GM19099 (cell line): ENCODE results near the gene IRF1.

Experiments used
- POLR2A ChIP-seq: IDR thresholded peaks from 3 replicates; pipeline ENCODE4 v1.6.1; 2011; ENCODE audit warnings: low read depth; ENCODE audit not compliant: insufficient read length; ENCODE audit errors: extremely low read depth

The IRF1 gene

DNA sequence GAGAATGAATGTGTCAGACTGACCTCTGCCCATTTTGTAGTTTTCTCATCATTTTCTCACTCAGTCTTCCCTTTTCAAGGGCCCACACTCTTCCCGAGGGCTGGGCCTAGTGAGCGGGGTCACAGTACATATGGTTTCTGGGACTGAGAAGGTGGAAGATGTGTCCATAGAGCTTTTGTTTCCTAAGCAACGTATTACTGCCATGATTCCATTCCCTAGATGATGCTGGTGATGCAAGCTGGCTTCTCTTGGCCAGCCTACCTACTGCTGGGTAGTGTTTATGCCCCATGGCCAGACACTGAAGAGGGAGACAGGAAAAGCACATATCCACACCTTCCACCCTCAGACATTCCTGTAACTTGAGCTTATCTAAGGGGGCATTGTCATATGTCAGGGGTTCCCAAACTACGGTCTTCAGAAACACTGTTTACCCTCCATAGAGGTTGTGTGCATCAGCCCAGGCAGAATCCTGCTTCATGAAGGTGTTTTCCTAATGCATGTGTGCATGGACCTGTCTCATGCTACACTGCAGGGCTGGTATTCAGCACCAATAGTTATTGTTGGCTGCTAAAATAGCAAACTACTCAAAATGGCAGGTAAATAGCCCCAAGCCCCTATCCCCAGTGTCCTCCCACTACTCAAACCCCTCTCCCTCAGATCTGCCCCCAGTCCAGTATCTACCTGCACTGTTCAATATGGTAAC is 9.5 kb downstream of the IRF1 start:
- peak; percentile 57 for TF ChIP-seq POLR2A

DNA sequence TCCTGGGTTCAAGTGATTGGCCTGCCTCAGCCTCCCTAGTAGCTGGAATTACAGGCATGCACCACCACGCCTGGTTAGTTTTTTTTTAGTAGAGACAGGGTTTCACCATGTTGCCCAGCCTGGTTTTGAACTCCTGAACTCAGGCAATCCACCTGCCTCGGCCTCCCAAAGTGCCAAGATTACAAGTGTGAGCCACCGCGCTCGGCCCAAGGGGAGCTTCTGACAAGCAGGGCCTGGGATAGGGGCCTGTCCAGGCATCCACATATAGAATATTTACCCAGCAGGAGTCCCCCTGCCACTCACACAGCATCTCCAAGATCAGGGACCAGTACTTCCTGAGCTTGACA is 10.1 kb downstream of the IRF1 start:
- TF ChIP-seq POLR2A = no peak

DNA sequence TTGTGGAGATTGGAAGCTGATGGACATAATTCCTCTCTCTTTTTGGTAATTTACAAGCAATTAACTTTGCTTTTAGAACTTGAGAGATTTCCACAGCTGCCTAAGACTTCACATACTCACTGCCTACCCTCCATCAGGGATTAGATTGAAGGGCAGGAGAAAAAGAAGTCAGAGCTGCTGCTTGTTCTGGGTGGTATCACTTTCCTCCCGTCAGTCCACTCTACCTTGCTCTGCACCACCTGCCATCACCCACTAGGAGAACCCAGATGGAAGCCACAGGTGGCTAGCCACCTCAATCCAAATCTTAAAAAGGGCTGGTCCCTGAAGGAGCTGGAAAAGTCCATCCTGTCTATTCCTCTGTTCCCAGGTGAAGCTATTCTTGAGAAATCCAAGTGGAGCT is 10.5 kb downstream of the IRF1 start:
- TF ChIP-seq POLR2A = no peak

DNA sequence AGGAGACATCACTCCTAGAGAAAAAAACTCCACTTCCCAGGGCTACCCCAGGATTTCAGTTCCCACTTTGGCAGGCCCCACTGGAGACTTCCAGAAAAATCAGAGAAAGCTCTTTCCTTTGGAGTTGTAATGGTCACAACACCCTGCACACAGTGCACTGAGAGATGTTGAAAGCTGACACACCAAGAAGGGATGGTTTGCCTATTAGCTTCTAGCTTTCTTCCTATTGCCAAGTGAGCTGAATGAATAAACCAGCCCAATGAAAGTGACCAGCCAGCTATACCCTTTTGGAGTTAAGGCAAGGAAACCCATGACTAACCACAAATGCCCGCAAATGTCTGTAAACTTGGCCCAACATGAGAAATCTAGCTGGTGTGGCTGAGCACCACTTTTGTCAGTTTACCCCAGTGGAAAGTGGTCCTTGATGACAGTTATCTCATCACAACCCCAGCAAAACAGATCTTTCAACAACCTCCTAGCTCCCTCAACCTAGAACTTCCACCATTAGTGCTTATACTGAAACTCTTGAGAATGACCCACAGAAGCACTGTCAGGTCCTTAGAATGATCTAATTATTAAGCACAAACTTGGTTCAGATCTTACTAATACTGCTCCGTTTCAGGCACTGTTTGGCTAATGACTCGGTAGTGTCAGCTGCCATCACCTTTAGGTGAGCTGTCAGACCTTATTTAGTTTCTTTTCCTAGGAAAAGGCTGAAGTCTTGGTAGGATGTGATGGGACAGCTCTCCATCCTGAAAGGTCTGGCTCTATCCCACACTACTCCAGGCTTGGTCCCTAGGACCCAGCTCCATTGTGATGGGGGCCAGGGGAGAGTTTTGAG is 11.2 kb downstream of the IRF1 start:
- TF ChIP-seq POLR2A = peak; percentile 15

DNA sequence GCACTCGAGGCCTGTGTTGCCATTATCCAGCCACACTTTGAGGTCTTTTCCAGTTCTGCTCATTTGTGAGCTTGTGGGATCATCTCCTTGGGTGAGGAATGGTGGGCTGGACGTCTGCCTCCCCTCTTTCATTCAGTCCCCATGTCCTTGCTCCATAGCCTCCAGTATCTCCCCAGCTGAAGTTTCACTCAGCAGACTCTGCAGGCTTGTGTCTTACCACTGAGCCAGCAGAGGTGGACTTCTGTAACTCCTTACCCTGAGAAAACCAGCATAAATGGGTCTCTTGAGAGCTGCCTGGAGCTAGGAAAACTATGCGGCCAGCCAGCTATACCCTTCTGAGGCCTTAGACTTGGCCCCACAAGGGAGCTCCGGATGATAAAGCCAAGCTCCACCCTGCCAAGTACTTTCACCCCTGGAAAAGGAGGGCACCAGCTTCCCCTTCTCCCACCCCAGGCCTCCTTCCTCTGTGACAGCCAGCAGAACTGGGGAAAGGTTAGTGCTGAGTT is 12.2 kb downstream of the IRF1 start:
- TF ChIP-seq POLR2A = no peak

DNA sequence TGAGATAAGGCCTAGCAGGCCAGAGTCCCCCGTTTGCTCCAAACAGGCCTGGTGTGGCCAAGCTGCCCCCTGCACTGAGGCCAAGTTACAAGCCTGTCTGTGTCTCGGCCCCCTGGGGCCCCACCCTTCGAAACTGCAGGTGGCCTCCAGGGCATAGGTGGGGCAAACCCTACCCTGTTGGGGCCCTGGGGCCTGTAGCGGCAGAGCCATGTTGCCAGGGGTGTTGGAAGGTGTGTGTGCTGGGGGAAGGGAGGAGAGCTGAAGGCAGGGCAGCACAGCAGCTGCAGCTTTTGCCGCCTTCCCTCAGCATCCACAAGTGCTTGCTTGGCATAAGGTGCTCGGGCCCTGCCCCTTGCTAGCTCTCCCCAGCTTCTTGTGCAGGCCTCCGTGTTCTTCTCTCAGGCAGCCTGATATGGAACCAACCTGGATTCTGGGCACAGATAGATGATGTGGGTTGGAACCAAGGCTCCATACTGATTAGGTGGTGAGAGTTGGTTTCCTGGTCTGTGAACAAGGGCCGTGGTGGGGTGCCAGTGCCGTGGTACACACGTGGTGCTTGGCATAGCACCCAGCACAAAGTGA is 12.7 kb downstream of the IRF1 start:
- TF ChIP-seq POLR2A = no peak

DNA sequence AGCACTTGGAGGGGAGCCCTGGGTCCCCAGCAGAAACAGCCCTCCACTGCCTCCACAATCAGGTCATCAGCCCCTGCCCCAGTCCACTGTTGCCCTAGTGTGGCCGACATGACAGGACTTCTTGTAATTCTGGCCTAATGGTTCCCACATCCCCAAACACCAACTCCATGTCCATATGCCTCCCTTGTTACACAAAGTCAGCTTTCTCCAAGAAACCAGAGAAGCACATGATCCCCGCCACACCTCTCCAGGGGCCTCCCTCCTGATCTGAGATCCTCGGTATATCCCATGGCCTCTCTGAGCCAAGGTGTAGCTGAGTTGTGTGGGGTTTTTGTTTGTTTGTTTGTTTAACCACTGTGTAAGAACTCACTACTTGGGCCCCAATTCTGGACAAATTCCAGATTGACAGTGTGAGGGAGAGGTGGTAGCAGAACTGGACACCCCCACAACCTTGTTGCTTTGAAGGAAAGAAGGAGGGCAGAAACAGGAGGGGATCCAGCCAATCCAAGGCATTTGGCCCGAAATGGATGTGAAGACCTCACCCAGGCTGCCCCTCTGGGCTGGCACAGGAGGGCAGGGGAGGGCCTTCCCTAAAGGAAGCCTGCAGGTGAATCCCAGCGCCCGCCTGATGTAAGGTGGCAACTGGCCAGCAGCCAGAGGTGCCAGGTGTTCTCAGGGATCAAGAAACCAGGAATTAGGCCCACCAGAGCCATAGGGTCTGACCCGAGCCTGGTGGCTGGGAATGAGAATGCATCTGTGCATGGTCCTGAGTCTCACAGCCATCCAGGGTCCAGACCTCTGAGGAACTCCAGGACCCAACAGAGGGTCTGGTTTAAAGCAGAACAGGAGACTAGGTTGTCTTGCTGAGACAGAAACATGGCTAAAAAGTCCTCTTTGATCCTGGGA is 13.4 kb downstream of the IRF1 start:
- TF ChIP-seq POLR2A = no peak

DNA sequence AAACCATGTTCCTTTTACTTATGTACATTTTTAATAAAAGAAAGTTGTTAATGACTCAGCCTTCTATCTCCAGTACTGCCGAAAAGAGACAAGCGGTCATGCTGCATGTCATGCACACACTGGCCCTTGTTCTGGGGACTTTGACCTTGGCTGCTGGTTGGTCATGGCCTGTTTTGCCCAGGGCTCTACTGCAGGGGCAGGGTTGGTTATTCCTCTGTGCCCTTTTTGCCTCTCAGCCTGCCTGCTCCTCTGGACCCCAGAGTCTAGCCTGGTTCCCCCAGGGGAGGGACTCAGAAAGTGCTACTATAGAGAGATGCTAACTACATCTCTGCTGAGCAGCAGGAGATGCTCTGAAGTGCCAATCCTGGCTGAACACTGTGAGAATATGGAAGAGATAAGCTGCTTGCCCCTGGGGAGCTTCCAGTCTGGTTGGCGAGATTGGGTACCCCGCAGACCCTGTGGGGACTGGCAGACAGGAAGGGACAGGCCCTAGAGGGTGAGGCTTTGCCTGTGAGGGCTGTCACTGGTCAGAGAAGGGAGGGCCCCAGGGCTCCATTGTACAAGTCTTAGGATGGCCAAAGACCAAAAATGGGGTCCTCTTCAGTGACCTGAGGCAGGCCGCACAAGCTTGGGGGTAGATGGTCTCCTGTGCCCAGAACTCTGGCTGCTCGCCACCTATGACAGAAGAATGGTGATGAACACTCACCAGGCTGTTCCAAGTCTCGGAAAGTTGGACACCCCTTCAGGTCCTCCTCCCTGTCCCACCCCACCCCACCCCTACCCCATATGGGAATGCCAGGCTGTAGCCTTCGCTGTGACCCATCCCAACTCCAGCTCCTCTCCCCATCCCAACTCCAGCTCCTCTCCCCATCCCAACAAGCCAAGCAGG is 14.3 kb downstream of the IRF1 start:
- no peak for TF ChIP-seq POLR2A

DNA sequence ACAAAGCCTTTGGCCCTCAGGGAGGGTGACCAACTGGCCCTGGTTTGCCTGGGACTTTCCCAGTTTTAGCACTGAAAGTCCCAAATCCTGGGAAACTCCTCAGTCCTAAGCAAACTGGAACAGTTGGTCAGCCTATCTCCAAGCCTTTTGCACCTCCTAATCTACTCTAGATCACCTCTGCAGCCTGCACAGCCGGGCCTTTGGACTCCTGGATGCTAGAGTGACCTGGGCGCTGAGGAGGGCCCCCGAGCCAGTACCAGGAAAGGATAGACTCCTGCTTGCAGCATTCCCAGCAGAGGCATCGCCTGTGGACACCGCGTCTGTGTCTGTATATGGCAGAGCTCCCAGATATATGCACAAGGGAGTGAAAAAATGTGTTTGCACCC is 15.1 kb downstream of the IRF1 start:
- TF ChIP-seq POLR2A = no peak

DNA sequence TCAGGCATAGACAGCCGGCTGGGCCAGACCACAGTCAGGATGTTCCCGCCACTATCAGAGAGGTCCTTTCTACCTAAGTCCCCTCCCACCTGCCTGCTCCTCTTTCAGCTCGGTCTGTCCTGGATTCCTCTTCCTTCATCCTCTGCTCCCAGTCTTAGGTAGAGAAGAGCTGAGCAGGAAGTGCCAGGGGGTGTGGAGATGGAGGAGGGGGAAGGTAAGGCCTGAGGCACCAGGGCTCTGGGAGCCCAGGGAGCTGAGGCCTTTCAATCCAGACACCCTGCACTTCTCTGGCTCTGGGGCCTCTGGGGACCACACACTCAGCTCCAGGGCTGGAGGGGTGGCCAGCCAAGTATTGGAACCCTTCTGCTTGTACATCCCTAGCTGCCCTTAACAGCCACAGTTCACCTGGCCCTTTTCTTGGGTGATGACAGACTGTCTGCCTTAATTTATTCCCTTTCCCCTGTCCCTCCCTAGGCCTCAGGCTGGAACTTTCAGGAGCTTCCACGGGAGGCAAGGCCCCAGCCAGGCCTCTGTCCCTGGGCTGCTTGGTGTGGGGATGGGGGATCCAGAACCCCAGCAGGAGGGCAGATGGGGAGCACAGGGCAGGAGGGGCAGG is 15.6 kb downstream of the IRF1 start:
- no peak for TF ChIP-seq POLR2A

DNA sequence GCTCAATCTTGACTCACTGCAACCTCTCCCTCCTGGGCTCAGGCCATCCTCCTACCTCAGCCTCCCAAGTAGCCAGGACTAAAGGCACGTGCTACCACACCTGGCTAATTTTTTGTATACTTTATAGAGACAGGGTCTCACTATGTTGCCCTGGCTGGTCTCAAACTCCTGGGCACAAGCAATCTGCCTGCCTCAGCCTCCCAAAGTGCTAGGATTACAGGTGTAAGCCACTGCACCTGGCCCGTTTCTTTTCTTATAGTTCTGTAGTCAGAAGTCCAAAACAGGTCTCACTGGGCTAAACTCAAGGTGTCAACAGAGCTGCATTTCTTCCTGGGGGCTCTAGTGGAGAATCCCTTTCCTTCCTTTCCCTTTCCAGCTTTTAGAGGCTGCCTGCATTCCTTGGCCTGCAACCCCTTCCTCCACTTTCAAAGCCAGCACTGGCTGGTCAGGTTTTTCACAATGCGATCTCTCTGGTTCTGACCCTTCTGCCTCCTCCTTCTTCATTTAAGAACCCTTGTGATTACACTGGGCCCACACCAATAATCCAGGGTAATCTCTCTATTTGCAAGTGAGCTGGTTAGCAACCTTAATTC is 16.3 kb downstream of the IRF1 start:
- TF ChIP-seq POLR2A = no peak

DNA sequence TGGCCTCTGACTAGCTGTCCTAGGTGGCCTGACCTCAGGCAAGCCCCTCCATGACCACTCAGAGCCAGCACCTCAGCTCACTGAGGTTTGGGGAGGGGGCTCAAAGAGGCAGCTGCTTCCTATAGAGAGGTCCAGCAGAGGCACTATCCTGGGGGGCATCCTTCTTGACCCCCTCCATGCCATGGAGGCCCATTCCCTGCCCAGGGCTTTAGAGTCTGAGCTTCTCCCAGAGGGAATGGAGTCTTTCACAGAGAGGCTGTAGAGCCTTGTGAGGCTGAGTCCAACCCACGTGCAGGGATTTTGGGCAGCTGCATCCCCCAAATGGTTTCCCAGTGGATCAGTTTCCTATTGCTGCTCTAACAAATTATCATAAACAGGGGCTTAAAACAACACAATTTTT is 16.9 kb downstream of the IRF1 start:
- TF ChIP-seq POLR2A = no peak

DNA sequence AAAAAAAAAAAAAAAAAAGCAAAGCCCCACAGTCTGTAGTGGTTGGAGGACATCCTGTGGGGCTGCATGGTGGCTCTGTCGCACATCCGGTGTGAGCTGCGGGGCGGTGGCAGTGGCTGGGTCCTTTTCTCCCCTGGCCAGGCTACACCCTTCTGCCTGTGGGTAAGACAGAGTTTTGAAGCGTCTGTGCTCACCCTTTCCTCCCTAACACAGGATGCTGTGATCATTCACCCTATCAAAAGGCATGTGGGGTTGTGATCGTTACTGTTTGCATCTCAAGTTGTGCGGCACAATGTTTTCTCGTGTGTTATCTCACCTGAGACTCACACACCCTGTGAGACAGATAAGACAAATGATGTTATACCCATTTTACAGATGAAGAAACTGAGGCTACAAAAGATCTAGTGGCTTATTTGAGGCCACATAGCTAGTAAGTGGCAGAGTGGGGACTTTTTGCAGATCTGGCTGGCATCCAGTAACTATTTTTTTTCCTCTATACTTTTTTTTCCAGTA is 17.5 kb downstream of the IRF1 start:
- no peak for TF ChIP-seq POLR2A

DNA sequence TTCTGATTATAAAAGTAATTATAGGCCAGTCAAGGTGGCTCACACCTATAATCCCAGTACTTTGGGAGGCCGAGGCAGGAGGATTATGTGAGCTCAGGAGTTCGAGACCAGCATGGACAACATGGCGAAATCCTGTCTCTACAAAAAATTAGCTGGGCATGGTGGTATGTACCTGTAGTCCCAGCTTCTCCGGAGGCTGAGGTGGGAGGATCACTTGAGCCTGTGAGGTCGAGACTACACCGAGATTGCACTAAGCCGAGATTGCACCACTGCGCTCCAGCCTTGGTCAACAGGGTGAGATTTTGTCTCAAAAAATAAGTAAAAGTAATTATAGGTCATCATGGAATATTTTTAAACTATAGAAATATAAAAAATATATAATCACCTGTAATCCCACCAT is 18.1 kb downstream of the IRF1 start:
- no peak for TF ChIP-seq POLR2A

DNA sequence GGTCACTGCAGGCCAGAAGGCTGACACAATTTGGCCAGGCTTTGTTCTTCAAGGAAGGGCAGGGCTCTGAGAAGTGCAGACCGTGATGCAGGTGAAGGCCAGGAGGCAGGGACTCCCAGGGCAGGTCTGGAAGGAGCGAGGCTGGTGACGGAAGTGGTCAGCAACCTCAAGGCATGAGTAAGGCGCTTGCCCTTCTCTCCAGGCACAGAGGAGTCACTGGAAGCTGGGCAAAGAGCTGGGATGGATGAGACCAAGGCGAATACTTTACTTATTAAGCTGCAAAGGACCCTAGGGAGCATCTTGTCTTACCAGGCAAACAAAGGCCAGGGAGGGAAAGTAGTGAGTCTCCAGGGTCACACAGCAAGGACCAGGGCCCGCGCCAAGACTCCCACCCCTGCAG is 18.6 kb downstream of the IRF1 start:
- no peak for TF ChIP-seq POLR2A
